K562 (cell line): Measurements from ENCODE around the gene CFDP1. TPM values are rescaled to one million over a fixed set of nuclear protein-coding genes. Genes with fewer than 3 reads are reported as not detected.

Experiments used
- NFXL1 ChIP-seq: fragments of 450-650 bp; formaldehyde crosslinking; IDR thresholded peaks from 2 replicates; pipeline ENCODE4 v1.4.0; 2021; ENCODE audit warnings: mild to moderate bottlenecking
- SIN3A ChIP-seq, 2 experiments: fragments of 150-350 bp in 1 of 2; IDR thresholded peaks; 2 replicates each; pipeline ENCODE4 v1.6.1; 2011 to 2016; ENCODE audit warnings: borderline replicate concordance in 2 of 2, low read depth in 2 of 2, low read length in 2 of 2, mild to moderate bottlenecking in 2 of 2, moderate library complexity in 2 of 2; ENCODE audit not compliant: control insufficient read depth in 1 of 2
- ZBTB7A ChIP-seq: IDR thresholded peaks from 2 replicates; pipeline ENCODE4 v1.6.1; 2011; ENCODE audit warnings: low read depth, mild to moderate bottlenecking, low read length, moderate library complexity, borderline replicate concordance; ENCODE audit not compliant: control insufficient read depth
- ZFP91 ChIP-seq: sonication (generic); formaldehyde crosslinking; IDR thresholded peaks from 2 replicates; pipeline ENCODE4 v1.8.0; 2022; ENCODE audit warnings: mild to moderate bottlenecking, missing genetic modification reagents
- ZNF436 ChIP-seq: fragments of 250-450, 450-650 bp; sonication (Bioruptor Pico); formaldehyde crosslinking; IDR thresholded peaks from 2 replicates; pipeline ENCODE4 v1.7.0; 2020; ENCODE audit warnings: mild to moderate bottlenecking
- polyA plus RNA-seq, 8 experiments: library from polyadenylated mRNA; depleted of rRNA in 4 of 8; stranded (reverse) in 5 of 8; unstranded in 3 of 8; fragments of >200 nt; fragmentation: Nextera tagmentation in 2 of 8; fragmentation: Illumina TruSeq in 1 of 8; extraction: Ambion mirVana in 2 of 8; extraction: Trizol in 1 of 8; gene quantifications; 2 replicates each; pipeline versions ENCODE4 v1.2.1 to v1.2.3, GENCODE V29; 2011 to 2014; ENCODE audit warnings: inconsistent platforms in 1 of 8, missing spikeins in 1 of 8
- total RNA-seq, 7 experiments: library from RNA; depleted of rRNA in 6 of 7; stranded (reverse); fragments of >200 nt in 6 of 7; fragmentation: Illumina TruSeq in 2 of 7; extraction: Trizol in 2 of 7; gene quantifications; 2 replicates each; pipeline versions ENCODE4 v1.2.1 to v1.2.3, GENCODE V29; 2011 to 2021; ENCODE audit warnings: low replicate concordance in 1 of 7
- TF ChIP-seq, protein P1 (sequence below): conservative IDR thresholded peaks from 2 replicates; pipeline ENCODE4 v1.6.1; 2011; ENCODE audit warnings: low read depth, mild to moderate bottlenecking, low read length; ENCODE audit not compliant: control insufficient read depth

The CFDP1 gene
- total and polyA plus RNA-seq, 9 of the 15 experiments (the other 6 are each of a cell fraction or from before 2014, with no cell fraction given) = 31.5 to 78.4 (median 61.7) TPM

DNA sequence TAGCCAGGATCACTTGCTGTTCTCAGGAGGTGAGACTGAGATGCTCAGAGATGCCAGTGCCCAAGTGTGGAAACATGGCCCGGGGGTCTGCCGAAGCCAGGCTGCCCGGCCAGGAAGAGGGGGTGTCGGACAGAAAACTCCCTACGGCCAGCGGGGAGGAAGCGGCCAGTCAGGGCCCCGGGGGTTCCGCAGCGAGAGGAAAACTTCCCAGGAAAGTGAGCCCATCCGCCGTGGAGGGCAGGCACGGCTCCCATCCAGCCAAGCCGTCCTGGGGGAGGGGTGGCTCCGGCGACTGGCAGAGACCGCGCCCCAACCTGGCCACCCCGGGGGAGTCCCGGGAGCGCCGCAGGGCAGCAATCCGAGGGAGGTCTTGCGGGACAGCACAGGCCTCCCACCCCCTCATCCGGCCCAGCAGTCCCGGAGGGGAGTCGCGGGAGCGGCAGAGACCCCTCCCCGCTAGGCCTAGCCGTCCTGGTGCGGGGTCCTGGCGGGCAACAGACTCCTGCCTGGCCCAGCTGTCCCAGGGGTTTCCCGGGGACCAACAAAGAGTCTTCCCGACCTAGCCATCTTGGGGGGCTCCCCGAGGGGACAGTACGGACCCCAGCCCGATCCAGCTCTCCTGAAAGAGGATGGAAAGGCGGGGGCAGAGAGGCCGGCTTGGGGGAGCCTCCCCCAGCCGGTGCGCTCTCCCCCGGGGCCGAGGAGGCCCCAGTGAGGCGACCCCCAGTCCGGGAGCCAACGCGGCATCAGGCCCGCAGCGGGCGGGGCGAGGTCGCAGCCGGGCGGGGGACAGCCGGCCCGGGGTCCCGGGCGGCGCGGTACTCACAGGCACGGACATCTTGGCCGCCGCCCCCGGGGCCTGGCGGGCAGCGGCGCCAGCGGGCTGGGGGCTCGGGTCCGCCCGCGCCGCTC, 168.0 kb downstream of the CFDP1 start (continued):
- TF ChIP-seq ZFP91 (CRISPR knock-in tag) = no peak
- no peak for TF ChIP-seq NFXL1 (CRISPR knock-in tag)
- TF ChIP-seq ZBTB7A = peak; percentile 80; the same call in 1 of the 2 replicates
- peak in 1 of 2 experiments; percentile 44; a peak in 1 of 4 replicates for TF ChIP-seq SIN3A (IDR thresholded peaks at IDR 0.05; ENCODE audit: borderline replicate concordance in 2 of 2, control insufficient read depth in 1 of 2, low read depth in 2 of 2, low read length in 2 of 2)
- TF ChIP-seq, protein P1, sequence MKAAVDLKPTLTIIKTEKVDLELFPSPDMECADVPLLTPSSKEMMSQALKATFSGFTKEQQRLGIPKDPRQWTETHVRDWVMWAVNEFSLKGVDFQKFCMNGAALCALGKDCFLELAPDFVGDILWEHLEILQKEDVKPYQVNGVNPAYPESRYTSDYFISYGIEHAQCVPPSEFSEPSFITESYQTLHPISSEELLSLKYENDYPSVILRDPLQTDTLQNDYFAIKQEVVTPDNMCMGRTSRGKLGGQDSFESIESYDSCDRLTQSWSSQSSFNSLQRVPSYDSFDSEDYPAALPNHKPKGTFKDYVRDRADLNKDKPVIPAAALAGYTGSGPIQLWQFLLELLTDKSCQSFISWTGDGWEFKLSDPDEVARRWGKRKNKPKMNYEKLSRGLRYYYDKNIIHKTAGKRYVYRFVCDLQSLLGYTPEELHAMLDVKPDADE = peak; percentile 63; the same call in 1 of the 2 replicates
- TF ChIP-seq ZNF436 (CRISPR knock-in tag) = no peak
